ENCODE results near the gene TREML2.

The TREML2 gene

DNA sequence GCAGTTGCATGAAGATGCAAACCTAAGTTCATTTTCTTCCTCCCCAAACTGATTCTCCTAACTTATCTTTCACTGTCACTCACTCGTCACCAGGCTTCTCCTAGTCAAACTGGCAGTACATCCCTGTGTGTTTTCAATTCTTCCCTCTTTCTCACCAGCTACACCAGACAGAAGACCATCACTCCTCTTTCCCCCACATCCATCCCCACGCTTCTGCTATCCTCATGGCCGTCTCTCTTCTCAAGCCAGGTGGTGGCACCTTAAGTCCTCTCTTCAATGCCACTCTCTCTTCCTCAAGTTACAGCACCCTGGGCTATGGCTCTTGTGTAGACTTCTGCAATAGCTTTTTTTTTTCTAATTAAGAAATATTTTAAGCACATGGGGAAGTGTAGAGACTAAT, 23.7 kb downstream of the TREML2 start:
- DNase-seq (ENCODE audit: low read depth in 2 of 2), result no peak

DNA sequence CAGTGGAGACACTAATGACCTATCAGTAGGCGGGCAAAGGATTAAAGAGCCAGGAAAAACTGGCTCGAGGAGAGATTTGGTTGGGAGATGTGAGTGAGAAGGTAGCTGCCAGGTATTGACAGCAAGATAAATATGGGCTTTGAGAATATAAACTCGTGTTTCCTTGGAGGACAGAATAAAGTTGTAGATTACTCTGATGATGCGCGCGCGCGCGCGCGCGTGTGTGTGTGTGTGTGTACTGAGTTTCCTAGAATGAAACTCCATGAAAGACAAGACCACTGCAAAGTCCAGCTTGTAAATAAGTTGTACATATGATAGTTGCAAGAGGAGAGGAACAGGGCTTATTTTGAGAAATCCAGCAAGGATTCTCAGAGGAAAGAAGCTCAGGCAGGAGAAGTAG, 24.8 kb downstream of the TREML2 start:
- no peak for DNase-seq (ENCODE audit: low read depth in 2 of 2)

DNA sequence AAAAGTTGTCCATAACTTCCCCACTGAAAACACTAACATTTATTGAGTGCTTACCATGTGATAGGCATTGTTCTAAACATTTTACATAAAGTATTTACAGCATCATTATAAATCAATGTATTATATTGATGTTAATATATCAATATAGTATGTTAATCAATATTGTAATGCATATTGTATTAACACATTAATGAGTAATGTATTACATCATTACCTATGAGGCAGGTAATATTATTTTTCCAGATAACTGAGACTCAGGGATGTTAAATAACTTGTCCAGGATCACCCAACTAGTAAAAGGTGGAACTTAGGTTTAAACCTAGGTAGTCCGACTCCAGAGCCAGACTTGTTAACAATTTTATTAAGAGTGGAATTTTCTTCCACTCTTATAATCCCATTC, 25.9 kb downstream of the TREML2 start:
- DNase-seq (ENCODE audit: low read depth in 2 of 2), result no peak

DNA sequence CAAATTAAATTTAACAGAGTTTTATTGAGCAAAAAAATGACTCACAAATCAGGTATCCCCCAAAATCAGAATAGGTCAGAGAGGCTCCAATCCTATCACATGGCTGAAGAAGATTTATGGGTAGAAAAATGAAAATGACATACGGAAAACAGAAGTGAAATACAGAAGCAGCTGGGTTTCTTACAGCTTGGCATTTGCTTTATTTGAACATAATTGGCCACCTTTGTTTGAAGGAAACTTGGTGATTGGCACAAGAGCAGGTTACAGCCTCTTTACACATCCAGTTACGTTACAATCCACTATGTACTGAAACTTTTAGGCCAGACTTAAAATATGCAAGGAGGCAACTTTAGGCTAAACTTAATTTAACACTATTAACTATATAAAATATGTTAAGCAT, 26.3 kb downstream of the TREML2 start:
- DNase-seq (ENCODE audit: low read depth in 2 of 2), result no peak

DNA sequence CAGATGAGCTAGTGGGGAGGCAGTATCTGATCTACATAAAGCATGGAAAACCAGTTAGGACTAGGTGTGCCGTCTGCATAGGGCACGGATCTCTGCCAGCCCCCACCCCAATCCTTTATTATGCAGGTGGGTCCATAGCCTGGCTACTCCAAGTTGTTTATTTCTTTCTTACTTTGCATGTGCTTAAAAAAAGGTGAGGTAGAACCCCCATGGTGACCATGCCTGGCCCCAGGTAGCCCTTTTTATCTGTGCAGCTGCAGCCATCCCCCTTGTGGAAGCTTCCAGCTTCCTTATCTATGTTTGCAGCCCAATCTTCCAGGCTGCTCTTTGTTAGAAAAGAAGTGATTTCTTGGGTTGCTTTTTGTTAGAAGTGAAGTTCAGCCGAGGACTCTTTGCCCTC, 29.0 kb downstream of the TREML2 start:
- no peak for DNase-seq (ENCODE audit: low read depth in 2 of 2)

DNA sequence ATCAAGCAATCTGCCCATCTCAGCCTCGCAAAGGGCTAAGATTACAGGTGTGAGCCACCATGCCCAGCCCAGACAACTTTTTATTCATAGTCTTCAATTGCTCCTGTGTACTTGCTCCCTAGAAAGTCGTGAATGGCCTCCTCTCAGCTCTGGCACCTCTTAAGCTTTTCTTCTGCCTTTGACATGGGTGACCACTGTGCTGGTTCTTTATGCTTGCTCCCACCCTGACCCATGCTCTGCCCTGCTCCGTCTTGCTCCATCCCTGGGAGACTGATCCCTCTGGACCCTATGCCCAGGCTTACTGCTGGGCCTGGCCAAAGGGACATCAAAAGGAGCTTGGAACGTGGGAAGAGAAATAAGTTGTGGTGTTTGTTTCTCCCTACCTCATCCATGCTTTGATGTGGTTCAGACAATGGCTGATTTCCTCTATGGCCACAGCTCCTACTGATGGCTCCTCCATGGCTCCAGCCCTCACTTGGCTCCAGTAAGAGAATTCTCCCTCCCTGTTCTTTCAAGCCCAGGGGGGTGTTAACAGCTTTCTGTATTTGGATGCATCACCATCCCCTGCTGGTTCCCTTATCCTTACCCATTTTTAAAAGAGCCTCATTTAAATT, 30.3 kb downstream of the TREML2 start:
- no peak for DNase-seq (ENCODE audit: low read depth in 2 of 2)

DNA sequence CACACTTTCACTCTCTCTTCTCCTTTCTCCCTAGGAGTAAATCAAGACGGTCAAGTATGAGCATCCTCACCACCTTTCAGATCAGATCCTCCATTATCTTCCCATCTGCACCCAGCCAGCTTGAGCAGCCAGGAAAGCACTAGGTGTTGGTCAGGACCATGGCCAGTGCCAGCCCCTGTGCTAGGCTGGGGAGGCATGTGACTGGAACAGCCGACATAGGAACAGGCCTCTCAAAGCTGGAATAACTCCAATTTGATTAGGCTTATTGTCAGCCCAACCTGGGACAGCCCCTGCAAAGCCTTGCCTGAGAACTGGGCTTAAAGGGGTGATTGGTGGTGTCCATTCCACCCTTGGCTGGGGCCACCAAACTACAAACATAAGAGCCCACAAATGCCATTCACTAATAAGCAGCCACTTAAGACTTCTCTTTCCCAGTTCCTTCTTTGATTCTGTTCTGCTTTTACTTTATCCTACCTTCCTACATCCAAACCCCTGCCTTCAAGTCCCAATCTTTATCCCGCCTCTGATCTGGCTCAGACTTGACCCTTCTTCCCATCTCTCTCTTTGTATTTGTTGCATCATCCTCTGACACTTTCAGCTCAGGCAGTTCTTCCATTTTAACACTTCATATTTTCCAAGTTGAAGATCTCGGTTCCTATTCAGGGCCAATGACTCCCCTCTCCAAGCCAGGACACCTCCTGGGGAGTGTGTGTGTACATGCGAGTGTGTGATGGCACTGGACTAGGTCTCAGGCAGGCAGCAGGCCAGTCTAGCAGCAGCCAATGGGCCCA, 33.6 kb downstream of the TREML2 start:
- no peak for DNase-seq (ENCODE audit: low read depth in 2 of 2)

DNA sequence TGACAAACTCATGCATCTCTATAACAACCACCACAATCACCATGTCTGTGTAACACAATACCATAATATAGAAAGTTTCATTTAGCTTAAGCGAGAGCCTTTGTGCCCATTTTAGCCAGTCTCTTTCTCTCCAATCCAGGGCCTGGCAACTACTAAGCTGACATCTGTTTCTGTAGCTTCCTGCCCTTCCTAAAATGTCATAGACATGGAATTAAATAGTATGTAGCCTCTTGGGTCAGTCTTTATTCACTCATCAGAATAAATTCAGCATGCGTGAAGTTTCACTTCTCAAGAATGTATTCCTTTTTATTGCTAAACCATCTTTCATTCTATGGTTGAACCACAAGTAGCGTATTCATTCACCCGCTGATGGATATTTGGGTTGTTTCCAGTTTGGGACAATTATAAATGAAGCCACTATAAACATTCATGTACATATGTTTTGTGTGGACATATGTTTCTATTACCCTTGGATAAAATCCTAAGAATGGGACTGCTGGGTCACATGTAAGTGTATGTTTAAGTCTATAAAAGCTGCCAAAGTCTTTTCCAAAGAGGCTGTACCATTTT, 36.3 kb downstream of the TREML2 start:
- DNase-seq (ENCODE audit: low read depth in 2 of 2), result no peak

DNA sequence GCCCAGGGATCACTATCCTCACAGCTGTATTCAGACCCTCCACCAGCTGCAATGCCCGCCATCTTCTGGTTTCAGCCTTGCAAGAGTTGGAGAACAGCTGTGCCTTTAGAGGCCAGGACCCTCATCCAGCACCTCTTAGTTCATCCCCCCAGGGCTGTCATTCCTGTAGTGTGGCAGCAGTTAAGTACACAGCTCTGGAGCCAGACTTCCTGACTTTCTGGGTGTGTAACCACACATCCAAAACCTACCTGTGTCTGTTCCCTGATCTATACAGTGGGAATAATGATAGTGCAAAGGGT, 37.6 kb downstream of the TREML2 start:
- DNase-seq (ENCODE audit: low read depth in 2 of 2), result no peak

DNA sequence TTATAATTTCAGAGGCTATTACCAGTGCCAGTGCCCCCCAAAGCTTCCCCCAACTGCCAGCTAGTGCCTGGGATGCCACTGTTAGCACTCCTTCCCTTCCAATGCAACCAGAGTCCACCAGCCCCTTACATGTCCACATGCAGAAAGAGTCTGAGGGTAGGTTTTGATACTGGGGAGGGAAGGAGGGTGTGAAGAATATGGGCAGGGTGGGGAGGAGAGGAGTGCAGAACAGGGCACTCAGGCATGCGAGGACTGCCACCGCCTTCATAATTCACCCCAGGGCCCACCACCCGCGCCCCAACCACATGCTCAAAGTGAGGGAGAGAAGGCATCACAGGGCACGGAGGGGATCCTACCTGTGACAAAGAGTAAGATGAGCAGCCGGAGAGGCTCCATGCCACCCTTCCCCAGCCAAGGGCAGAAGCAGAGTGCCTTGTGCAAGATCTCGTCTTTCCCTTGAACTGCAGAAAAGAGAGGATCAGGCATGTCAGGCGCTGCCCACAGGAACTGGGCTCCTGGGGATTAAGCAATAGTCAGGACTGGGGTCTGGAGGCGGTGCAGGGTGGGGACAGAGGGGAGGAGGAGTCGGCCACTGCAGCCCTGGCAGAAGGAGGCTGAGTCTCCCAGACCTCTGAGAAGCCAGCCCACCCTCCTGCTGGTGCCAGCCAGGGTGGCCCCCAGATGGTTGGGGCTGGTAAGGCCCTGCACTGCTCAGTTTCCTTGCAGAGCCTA, 38.1 kb downstream of the TREML2 start, which contains the start of gene TREM2:
TSS of gene TREM2 (minus strand) at position 430 of the 732 bp plus-strand sequence. CDS start at position 396, 34 bp downstream.
- DNase-seq (ENCODE audit: low read depth in 2 of 2), result no peak

DNA sequence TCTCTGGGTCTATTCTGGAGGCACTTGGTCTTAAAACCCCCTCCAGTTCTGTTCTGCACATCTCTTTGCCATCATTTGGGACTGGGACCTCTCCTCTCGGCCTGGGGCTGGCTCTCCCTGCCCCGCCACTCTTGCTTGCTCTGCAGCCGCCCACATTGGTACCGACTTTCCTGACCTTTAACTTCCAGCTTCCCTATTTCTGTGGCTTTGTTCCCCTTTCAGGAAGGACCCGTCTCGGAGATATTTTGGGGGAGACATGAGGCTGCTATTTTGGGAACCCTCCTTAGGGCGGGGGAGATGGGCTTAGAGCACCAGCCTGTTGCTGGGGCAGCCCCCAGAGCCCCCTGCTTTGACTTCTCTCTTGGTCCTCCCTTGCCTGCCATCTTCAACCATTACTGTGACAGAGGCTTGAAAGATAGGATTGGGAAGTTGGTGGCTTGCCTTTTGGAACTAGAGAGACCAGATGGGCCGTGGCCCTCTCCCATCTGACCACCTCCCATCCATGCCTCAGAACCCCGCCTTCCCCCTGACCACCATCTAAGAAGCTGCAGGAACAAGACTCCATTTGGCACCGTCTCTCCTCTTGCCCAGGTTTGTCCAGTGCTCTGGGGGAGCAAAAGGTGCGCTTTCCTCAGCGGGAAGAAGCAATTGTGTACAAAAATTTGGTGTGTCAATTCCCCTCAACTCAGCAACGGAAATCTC, 38.9 kb downstream of the TREML2 start:
- no peak for DNase-seq (ENCODE audit: low read depth in 2 of 2)

DNA sequence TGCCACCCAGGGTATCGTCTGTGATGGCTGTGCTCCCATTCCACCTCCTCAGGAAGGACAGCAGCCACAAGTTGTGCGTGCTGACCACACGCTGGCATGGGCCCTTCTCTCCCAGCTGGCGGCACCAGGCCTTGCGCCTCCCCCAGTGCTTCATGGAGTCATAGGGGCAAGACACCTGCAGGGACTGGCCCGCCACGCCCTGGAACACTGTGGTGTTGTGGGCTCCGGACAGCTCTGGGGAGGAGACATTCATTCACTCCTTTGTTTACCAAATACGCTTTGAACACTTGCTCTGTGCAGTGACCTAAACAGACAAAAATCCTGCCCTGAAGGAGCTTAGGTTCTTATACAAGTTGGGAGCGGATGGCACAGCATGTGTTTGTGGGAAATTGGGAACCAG, 39.6 kb downstream of the TREML2 start:
- DNase-seq (ENCODE audit: low read depth in 2 of 2), result no peak

DNA sequence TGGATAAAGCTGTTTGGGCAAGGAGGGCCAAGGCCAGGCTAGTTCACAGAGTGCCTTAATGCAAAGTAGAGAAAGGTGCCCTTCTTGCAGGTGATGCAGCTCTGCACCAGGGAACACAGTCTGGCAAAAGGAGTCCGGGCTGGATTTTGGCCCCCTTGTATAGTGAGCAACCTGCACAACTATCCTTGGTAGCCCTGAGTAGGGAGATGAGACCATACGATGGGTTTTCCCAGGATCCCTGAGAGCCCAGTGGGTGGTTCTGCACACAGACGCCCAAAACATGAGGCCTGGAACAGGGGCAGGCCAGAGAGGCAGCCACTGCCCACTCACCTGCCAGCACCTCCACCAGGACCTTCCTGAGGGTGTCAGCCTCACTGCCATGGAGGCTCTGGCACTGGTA, 40.0 kb downstream of the TREML2 start:
- DNase-seq (ENCODE audit: low read depth in 2 of 2), result no peak

DNA sequence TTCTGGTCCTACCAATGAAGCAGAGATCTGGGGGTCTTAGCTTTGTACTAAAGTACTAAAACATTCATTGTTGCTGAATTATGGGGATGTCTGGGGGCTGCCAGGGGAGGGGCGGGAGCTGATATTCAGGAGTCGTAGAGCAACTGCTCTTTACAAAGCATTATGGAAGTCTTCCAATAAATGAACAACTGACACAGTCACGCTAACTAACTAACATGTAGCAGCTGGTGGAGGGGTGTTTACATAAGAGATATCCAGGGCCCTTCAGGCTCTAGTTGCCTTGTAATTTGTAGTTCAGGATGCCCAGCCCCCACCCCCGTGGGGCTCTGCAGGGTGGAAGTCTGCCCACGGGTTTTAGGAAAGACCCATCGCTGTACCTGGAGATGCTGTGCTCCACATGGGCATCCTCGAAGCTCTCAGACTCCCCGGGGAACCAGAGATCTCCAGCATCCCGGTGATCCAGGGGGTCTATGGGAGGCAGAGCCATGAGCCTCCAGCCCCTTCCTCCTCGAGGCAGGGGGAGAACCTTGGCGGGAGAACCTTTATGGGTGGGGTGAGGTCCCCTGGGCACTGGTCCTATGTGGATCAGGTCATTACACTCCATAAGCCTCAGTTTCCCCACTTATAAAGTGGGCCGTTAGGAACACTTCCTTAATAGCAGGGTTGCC, 41.4 kb downstream of the TREML2 start:
- no peak for DNase-seq (ENCODE audit: low read depth in 2 of 2)

DNA sequence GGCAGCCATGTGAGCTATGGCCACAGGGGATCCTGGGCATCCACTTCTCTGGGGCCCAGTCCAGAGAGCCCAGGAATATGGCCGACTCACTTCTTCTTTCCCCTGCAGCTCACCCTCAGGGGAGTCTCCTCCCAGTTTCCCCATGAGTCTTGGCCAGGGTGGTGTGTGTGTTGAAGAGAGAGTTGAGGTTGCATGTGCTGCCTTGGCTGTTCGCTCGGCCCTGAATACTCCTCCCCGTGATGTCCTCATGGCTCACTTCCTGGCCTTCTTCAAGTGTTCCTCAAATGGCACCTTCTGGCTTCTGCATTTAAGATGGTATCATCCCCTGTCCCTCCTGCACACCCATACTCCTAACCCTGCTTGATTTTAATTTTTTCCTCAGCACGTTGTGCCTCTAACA, 43.6 kb downstream of the TREML2 start:
- no peak for DNase-seq (ENCODE audit: low read depth in 2 of 2)

DNA sequence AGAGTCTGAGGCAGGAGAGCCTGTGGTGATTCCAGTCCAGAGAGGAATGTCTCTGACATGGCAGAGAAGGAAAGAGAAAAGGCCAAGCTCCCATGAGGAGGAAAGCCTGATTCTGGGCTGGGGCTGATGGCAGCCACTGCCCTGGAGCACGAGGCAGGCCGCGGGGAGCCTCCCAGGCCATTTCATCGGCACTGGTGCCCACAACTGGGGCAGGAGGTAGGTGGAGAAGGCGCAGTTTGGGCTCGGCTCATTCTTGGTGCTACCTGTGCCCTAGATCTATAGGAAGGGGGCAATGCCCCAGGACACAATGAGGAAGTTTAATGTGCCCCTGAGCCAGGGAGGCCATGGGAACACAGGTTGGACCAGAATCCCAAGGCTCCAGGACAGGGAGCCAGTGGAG, 44.2 kb downstream of the TREML2 start:
- DNase-seq (ENCODE audit: low read depth in 2 of 2), result no peak

DNA sequence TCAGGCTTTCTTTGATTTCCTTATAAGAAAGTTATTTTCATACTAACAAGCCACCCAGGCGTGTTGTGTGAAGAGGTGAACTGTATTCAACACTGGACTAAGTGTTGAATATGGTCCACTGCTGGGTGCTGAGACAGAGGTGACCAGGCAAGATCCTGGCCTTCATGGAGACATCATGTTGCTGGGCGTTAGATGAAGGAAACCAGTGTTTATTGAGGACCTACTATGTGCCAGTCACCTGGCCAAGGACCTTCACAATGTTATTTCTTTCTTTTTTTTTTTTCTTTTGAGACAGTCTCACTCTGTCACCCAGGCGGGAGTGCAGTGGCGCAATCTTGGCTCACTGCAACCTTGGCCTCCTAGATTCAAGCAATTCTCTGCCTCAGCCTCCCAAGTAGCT, 44.9 kb downstream of the TREML2 start:
- DNase-seq (ENCODE audit: low read depth in 2 of 2), result no peak

DNA sequence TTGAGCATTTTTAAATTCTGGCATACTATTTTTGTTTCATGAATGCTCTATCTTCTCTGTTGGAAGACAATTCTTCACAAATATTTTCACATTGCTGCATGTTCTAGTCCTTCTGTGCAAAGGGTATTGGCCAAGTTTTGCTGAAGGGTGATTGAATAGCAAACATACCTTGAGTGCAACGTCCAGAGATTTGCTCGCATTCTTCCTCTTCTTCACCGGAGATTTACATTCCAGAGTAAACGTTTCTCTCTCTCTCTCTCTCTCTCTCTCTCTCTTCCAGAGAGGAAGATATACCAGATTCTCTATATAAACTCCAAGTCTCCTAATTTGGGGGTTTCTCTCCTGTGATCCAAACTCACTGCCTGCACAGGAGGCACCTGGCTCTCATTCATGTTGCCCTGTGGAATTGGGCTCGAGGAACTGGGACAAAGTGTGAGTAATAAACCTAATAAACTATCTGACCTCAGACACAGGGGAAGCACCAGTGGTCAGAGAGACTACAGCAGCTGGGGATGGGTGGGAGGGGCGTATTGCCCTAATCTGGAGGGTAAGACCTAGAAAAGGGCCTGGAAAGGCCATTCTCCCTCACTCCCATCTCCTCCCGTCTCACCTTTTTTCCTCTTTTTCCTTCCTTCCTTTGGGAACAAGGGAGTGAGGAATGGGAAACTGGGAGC, 45.7 kb downstream of the TREML2 start:
- DNase-seq (ENCODE audit: low read depth in 2 of 2), result no peak

DNA sequence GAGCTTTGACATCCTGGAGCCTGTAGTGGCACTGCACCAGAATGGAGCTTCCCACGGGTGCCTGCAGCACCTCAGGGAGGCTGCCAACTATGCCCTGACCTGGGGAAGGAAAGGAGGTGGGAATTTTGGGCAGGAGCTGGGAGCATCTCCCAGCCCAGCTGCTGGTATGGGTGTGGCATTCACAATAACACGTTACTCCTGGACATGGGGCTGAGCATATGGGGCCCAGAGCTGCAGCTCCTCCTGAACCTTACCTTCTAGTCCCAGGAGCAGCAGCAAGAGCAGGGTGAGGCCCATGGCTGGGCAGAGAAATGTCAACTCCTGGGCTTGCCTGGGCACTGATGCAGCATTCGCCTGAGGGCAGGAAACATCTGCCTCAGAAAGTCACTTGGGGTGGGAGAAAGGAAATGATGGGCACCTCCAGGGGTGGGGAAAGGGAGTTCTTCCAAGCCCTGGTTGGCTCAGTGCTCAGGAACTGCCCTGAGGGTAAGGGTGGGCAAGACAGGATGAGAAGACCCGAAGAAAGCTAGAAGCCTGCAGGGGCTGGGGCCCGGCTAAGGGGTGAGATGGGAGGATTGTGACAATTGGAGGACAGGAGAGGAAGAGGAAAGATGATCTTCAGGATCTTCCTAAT, 46.8 kb downstream of the TREML2 start, which contains the start of gene TREML1:
TSS of gene TREML1 (minus strand) at position 356 of the 634 bp plus-strand sequence. CDS start at position 297, 59 bp downstream.
- no peak for DNase-seq (ENCODE audit: low read depth in 2 of 2)

DNA sequence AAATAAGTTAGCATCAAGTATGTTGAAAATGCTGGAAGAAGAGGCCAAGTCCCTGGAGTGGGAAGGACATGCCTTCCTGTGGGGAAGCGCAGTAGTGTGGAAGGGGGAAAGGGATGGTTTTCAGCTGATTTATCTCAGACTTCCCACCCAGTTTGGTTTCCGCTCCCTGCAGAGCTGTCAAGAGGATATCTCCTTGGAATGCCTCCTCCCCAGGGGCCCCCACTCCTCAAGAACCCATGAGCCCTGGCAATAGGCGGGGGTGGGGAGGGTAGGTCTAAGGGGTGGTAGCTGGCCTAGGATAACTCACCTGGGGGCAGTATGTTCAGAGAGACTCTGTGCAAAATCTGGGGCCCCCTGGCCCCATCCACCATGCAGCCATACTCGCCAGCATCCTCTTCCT, 47.5 kb downstream of the TREML2 start:
- DNase-seq (ENCODE audit: low read depth in 2 of 2), result no peak
